GM18508 (cell line): ENCODE results near the gene B4GALT4.
"Not testable (repeated sequence)": the region's sequence is repeated elsewhere in the genome, so short reads cannot be mapped to it uniquely, and the experiment has no call there.

Source experiments
- ATAC-seq: cut with Tn5 transposase; IDR thresholded peaks from one replicate; pipeline ENCODE4 v1.9.1; 2021; ENCODE audit warnings: moderate number of reproducible peaks; ENCODE audit not compliant: insufficient read depth, unreplicated experiment

B4GALT4 gene

GRCh38 chr3:119206611-119207511 lies 33.8 kb downstream of the B4GALT4 start:
- ATAC-seq, result no peak

GRCh38 chr3:119205685-119206084 lies 35.0 kb downstream of the B4GALT4 start:
- no peak for ATAC-seq

- ATAC-seq, result no peak
Observed at GRCh38 chr3:119205209-119205608, 35.5 kb downstream of the B4GALT4 start.

- ATAC-seq, result no peak
Observed at GRCh38 chr3:119195911-119196310, 44.8 kb downstream of the B4GALT4 start.

- ATAC-seq, result no peak
Observed at GRCh38 chr3:119195151-119195476, 45.6 kb downstream of the B4GALT4 start.

GRCh38 chr3:119194237-119195150 lies 46.2 kb downstream of the B4GALT4 start:
- no peak for ATAC-seq

- no peak for ATAC-seq
Observed at GRCh38 chr3:119191800-119192199, 48.9 kb downstream of the B4GALT4 start.

GRCh38 chr3:119187266-119187665 lies 53.4 kb downstream of the B4GALT4 start:
- no peak for ATAC-seq

GRCh38 chr3:119184796-119185570 lies 55.7 kb downstream of the B4GALT4 start:
- ATAC-seq, result no peak

- ATAC-seq, result no peak
Observed at GRCh38 chr3:119184111-119184510, 56.6 kb downstream of the B4GALT4 start.

- no peak for ATAC-seq
Observed at GRCh38 chr3:119181765-119182164, 58.9 kb downstream of the B4GALT4 start.

- no peak for ATAC-seq
Observed at GRCh38 chr3:119177321-119177720, 63.4 kb downstream of the B4GALT4 start.

- ATAC-seq, result no peak
Observed at GRCh38 chr3:119176778-119177177, 63.9 kb downstream of the B4GALT4 start.

GRCh38 chr3:119175872-119176756 lies 64.6 kb downstream of the B4GALT4 start:
- ATAC-seq, result no peak

GRCh38 chr3:119173325-119173724 lies 67.4 kb downstream of the B4GALT4 start, which contains the start of gene UPK1B:
TSS of gene UPK1B (plus strand) at chr3:119173598. CDS start at chr3:119186742, 13,144 bp downstream.
- ATAC-seq, result no peak

- no peak for ATAC-seq
Observed at GRCh38 chr3:119170821-119171220, 69.9 kb downstream of the B4GALT4 start.

- ATAC-seq, result not testable (repeated sequence)
Observed at GRCh38 chr3:119164745-119165144, 75.9 kb downstream of the B4GALT4 start.
